Lung (tissue), 12 donors: ENCODE results near the gene SOBP. TPM values are rescaled to one million over a fixed set of nuclear protein-coding genes. Genes with fewer than 3 reads are reported as not detected.
A peak's percentile ranks its signal among the peaks of the same experiment; 100 is the strongest.

ENCODE experiments used
- ATAC-seq: fragments of 200-7000 bp; cut with Tn5 transposase; one replicate; pipeline ENCODE4 v1.9.1; 2020; ENCODE audit warnings: moderate number of reproducible peaks; ENCODE audit not compliant: insufficient read depth, low FRiP score
- DNase-seq, 3 donors: peaks; one replicate each; pipeline ENCODE4 v3.0.0-alpha.2; 2013 to 2017
- H3K27ac ChIP-seq, 2 donors: one replicate each; pipeline ENCODE4 v1.5.1; 2013; ENCODE audit warnings: mild to moderate bottlenecking in 2 of 2, moderate library complexity in 2 of 2, control low read depth in 1 of 2, inconsistent platforms in 1 of 2, low read depth in 1 of 2, low read length in 1 of 2
- H3K27me3 ChIP-seq, 3 donors: one replicate each; pipeline ENCODE4 v1.5.1; 2013; ENCODE audit warnings: low read length in 2 of 3; ENCODE audit not compliant: control insufficient read depth in 3 of 3, insufficient read depth in 3 of 3
- H3K36me3 ChIP-seq, 4 donors: one replicate each; pipeline ENCODE4 v1.5.1; 2013; ENCODE audit warnings: low read length in 4 of 4, mild to moderate bottlenecking in 1 of 4, moderate library complexity in 1 of 4; ENCODE audit not compliant: control insufficient read depth in 4 of 4, insufficient read depth in 4 of 4
- H3K4me1 ChIP-seq, 5 donors: one replicate each; pipeline ENCODE4 v1.5.1; 2013; ENCODE audit warnings: low read length in 5 of 5, mild to moderate bottlenecking in 2 of 5, moderate library complexity in 1 of 5; ENCODE audit not compliant: control insufficient read depth in 5 of 5, insufficient read depth in 5 of 5
- H3K4me3 ChIP-seq: one replicate; pipeline ENCODE4 v1.5.1; 2013; ENCODE audit warnings: mild to moderate bottlenecking, control low read depth, moderate library complexity
- H3K9ac ChIP-seq, 2 donors: one replicate each; pipeline ENCODE4 v1.5.1; 2013; ENCODE audit warnings: low read length in 2 of 2, control low read depth in 1 of 2; ENCODE audit not compliant: insufficient read depth in 1 of 2
- H3K9me3 ChIP-seq, 4 donors: one replicate each; pipeline ENCODE4 v1.5.1; 2013; ENCODE audit warnings: low read length in 3 of 4, mild to moderate bottlenecking in 1 of 4, moderate library complexity in 1 of 4; ENCODE audit not compliant: control insufficient read depth in 4 of 4, insufficient read depth in 3 of 4
- CTCF ChIP-seq: IDR thresholded peaks from 2 replicates; pipeline ENCODE4 v1.5.1; 2012; ENCODE audit warnings: mild to moderate bottlenecking; ENCODE audit errors: control extremely low read depth, extremely low read depth
- WGBS, 2 donors: extraction: QIAGEN DNeasy Blood & Tissue Kit; methylation state at CpG; one replicate each; pipeline ENCODE4 v1.1.7; 2013; 5-methylcytosine and 5-hydroxymethylcytosine counted together
- polyA plus RNA-seq, 2 donors: library from polyadenylated mRNA; stranded (reverse); fragments of 200-250 nt; gene quantifications; one replicate each; pipeline ENCODE4 v1.2.1, GENCODE V29; 2013
- total RNA-seq, 2 donors: library from RNA; depleted of rRNA in 1 of 2; stranded (reverse); fragments of >200 nt in 1 of 2; gene quantifications; one replicate each; pipeline ENCODE4 v1.2.1, GENCODE V29; 2014 to 2021
- donor health status: control.
- donor health status: control.
- donor health status: Bipolar disorder and iron deficiency.
- donor health status: healthy.
- donor health status: DM: yes; HTN: yes; CAD: no.

SOBP gene
- total and polyA plus RNA-seq, 4 donors = 1.6 to 14.5 (median 5.8) TPM

GRCh38 chr6:107606407-107606806, 116.5 kb downstream of the SOBP start:
- no peaks in the 10 kb centered on the region for H3K36me3 ChIP-seq
- H3K27me3 ChIP-seq = no peaks in the 10 kb centered on the region
- no peak overlapping the region for H3K4me3 ChIP-seq
- no peak for TF ChIP-seq CTCF
- no peak overlapping the region for H3K27ac ChIP-seq
- DNase-seq (no peak), ATAC-seq (no peak)
- H3K9ac ChIP-seq = no peak overlapping the region
- H3K9me3 ChIP-seq = peaks cover 0 to under 1% (median 0%) of the 10 kb centered on the region in 4 donors
- H3K4me1 ChIP-seq = peaks cover 0 to 22% (median 7%) of the 10 kb centered on the region in 5 donors
- 79 to 90% methylated on average over 4 of the region's 4 CpGs for WGBS, 2 donors

GRCh38 chr6:107607116-107607515, 117.2 kb downstream of the SOBP start:
- no peaks in the 10 kb centered on the region for H3K36me3 ChIP-seq
- no peak for ATAC-seq
- no peak overlapping the region for H3K4me3 ChIP-seq
- no peak overlapping the region for H3K27ac ChIP-seq
- DNase-seq = peak; percentile 44 to 71 (median 65)
- H3K9me3 ChIP-seq = peaks cover 0 to 2% (median 0%) of the 10 kb centered on the region in 4 donors
- 80 to 87% methylated on average over 4 of the region's 4 CpGs for WGBS, 2 donors
- no peak for TF ChIP-seq CTCF
- no peak overlapping the region for H3K9ac ChIP-seq
- no peaks in the 10 kb centered on the region for H3K27me3 ChIP-seq
- peaks cover 0 to 28% (median 7%) of the 10 kb centered on the region in 5 donors for H3K4me1 ChIP-seq

DNA sequence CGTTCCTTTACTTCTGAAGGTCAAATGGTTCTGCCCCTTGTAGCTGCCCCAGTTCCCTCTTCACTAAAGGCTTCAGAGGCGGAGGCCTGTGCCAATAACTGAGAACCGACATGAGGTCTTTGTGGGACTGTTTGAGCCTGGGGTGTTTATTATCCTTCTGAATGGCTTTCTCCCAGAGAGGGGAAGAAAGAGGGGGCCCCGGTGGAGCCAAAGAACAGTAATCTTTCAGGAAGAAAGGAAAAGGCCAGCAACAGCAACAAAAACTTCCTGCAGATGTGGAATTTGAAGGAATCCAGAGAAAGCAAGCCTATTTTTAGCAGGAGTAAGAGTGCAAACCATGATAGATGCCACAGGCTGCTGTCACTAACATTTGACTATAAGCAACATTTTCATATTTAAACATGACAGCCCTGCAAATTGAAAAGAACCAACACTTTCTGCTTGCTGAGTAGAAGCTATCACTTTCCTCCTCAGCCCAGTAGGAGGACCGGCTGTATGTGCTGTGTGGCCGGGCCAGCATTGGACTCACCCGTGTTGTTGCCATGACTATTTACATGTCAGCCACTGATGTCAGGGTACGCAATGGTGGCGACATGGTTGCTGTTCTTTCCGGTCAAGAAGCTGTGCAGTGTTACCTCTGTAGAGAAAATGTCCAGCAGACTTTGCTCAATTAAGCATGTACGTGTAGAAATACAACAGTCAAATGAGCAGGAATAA, 121.3 kb downstream of the SOBP start:
- Histone ChIP-seq H3K27me3 (no peaks in the 10 kb centered on the region), H3K9ac (no peak overlapping the region), H3K27ac (no peak overlapping the region), H3K4me1 (peaks cover 0 to 22% (median 5%) of the 10 kb centered on the region in 5 donors), H3K4me3 (no peak overlapping the region), H3K36me3 (no peaks in the 10 kb centered on the region), H3K9me3 (peaks cover 0 to 2% (median 0%) of the 10 kb centered on the region in 4 donors)
- no peak for TF ChIP-seq CTCF
- DNase-seq (no peak), ATAC-seq (no peak)
- WGBS, 2 donors = 71 to 79% methylated on average over 11 of the region's 11 CpGs
